Amniotic epithelial cell (primary cell): Measurements from ENCODE around the gene ECSCR.
"Not testable (repeated sequence)": the region's sequence is repeated elsewhere in the genome, so short reads cannot be mapped to it uniquely, and the experiment has no call there.

ENCODE experiments used
- DNase-seq: peaks from one replicate; pipeline ENCODE4 v3.0.0-alpha.2; 2010; ENCODE audit warnings: low read depth

Gene ECSCR

DNA sequence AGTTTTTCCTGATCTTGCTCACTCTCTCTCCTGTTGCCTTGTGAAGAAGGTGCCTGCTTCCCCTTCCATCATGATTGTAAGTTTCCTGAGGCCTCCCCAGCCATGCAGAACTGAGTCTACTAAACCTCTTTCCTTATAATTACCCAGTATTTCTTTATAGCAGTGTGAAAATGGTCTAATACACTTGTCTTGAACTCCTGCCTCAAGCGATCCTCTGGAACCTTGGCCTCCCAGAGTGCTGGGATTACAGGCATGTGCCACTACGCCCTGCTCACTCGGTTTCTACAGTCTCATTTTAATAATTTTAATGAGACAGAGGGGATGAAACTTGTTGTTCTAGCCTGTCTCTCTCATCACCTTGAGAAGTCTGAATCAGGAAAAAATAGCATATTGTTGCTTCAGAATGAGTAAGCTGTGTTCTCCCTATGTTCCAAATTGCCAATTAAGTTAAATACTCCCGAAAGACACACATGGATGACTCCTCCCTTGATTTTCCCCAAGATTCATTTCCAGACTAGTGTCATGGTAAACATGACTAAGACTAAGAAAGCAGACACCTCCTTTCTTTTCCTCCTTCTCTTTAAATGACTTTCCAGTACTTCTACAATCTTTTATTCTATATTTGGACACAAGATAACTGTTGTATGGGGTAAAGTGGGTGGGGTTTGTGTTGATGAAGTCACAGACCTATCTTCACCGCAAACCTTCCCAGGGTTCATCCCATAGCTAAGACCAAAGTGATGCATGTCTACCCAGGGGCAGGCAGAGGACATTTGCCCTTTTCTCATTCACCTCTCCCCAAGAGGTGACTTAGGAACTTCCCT lies 15.4 kb downstream of the ECSCR start:
- peak; percentile 75 for DNase-seq

- peak; percentile 77 for DNase-seq
Measured at GRCh38 chr5:139445325-139446170, 17.0 kb downstream of the ECSCR start.

DNA sequence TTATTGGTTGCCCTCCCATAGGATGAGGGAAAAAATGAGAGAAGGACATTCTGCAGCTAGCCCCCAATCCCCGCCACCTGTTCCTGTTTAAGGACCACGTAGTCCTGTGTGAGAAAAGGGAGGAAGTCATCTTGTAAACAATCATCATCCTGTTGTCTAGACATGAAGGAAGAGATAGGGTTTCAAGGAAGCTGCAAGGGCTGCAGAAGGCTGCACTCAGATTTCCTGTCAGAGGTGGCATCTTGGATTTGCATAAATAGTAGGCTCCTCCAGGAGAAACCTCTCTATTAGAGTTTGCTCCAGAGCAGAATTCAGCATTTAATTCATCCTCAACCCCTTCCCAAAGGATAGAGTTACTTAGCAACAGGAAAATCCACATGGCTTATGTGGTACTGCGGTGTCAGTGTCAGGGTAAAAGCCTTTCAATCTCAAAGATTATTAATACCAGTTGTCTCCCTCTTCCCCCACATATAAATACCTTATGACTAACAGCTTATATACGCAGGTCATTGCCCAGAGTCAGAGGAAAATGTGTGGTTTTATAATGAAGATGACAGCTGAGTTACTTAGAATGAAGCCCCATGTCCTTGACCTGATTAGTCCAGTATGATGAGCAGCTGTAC lies 18.6 kb downstream of the ECSCR start:
- DNase-seq = peak; percentile 91

- not testable (repeated sequence) for DNase-seq
Measured at GRCh38 chr5:139440416-139440815, 22.1 kb downstream of the ECSCR start.

DNA sequence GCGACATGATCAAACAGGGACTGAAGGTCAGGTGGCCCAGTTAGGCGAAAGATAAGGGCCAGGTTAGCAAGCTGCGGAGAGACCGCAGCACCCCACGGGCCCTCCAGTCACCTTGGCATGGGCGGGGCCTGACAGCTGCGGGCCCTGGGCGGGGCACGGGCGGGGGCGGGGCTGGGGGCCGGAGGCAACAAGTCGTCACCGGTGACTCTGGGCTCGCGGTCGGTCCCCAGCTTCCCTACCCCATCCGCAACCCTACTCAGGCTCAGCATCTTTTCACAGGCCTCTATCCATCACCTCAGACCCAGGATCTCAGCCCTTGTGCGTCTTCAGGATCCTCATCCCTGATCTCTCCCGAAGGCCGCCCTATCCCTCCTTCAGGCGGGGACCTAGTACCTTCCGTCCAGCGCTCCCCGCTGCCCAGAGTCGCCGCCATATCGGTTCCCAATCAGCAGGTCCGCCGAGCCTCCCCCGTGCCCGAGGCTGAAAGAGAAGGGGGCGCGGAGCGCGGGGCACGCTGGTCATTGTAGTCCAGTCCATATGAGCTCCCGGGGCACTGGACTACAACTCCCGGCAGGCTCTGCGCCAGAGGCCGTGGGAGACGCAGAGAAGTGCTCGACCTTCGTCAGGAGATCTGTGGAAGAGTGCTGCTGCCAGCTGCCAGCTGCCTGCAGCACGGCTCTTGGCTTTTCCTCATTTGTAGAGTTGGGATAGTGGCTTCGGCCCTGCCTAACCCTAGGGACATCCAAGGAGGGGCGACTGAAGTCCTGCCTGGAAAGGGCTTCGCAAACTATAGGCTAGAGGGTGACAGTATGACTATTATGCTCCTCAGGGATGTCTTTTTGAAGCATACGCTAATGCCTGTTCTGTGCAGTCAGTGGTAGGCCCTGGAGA lies 23.3 kb downstream of the ECSCR start, which contains the start of gene DNAJC18:
TSS of gene DNAJC18 (minus strand) at position 513 of the 891 bp plus-strand sequence. CDS start at position 433, 80 bp downstream.
- DNase-seq = peak; percentile 86

DNA sequence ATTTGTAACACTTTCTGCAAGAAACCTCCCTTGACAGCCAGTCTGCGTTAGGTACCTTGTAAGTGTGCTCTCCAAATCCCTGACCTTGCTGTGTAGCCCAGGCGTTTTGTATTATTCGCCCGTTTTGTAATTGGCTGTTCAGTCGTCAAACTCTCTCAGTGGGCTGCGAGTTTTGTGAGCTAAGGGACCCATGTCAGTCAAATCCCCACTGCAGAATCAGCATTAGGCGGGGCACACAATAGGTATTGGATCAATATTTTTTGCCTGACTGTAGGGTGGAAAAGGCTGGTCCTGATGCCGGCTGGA lies 23.9 kb downstream of the ECSCR start:
- no peak for DNase-seq

- DNase-seq = no peak
Measured at GRCh38 chr5:139435676-139436075, 26.9 kb downstream of the ECSCR start.

GRCh38 chr5:139431706-139432105 lies 30.8 kb downstream of the ECSCR start:
- DNase-seq = no peak

DNA sequence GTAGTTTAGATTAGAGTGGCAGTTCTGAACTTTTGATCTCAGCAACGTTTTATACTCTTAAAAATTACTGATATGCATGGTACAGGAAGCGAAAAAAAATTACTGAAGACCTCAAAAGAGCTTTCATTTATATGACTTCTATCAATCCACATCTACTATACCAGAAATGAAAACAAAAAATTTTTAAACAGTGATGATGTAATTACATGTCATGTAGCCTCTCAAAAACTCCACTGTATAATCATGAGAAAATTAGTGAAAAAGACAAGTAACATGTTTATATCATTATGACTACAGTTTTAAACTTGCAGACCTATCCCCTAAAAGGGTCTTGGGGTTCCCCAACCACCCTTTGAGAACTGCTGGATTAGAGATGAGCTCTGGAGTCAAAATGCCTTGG lies 32.5 kb downstream of the ECSCR start:
- no peak for DNase-seq

DNA sequence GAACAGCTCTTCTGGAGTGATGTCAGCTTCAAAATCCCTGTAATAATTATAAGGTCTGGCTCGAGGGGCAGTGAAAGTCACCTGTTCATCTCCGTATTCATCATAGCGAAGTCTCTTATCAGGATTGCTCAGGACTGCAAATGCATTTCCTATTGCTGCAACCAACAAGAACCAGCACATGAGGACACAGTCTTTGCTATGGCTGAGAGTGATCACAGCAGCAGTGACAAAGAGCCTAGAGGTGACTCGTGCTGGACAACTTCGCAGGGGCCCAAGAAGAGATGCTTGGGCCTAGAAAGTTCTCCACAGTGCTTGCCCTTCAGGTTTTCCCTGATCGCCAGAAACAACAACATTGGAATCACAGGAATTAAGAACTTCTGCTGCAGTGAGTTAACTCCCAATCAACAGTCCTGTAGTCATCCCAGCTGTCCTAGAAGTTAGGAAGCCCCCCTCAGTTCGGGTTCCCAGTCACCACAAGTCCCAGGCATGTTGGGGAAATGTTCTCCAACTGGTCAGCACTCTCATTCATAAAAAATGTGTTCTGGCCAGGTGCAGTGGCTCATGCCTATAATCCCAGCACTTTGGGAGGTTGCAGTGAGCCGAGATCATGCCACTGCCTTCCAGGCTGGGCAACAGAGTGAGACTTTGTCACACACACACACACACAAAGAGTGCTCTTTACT lies 36.2 kb downstream of the ECSCR start:
- no peak for DNase-seq

- no peak for DNase-seq
Measured at GRCh38 chr5:139425497-139425896, 37.0 kb downstream of the ECSCR start.

DNA sequence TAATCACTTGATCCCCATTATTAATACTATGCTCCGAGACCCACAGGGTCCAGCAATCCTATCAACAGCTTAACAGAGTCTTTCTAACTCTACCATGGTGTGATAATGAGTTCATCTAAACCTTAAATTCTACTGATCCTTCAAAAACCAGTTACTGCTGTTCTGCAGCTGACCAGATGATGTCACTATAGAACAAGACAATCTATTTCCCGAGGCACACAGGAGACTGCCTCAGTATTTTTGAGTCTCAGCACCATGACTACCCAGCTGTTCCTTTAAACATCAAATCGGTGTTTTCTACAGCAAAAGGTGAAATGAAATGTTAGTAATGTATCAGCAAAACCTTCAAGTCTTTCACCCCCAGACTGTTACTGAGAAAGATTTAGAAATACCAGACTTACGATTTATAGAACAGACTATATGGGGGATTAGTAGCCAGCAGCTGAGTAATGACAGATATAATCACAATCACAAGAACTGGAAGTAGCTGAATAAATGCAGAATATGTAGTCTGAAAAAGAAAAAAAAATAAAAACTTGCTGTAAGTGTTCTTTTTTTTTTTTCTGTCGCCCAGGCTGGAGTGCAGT lies 40.1 kb downstream of the ECSCR start:
- peak; percentile 67 for DNase-seq

- no peak for DNase-seq
Measured at GRCh38 chr5:139419226-139420192, 43.0 kb downstream of the ECSCR start.

DNA sequence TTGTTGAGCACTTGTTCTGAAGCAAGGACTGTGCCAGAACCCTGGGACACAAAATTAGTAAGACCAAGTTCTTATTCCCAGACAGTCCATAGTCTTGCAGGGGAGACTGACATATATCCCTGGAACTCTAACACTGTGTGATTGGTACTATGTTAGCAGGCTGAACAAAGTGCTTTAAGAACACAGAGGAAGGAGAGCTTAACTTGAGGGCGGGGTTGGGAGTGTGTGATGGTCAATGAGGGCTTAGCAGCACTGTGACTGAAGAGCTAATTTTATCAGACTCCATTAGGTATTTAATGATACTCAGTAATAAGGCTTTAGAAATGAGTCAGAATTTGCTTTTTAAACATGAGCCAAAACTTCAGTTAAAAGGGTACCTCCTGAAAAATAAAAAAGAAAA lies 43.8 kb downstream of the ECSCR start:
- DNase-seq = no peak

DNA sequence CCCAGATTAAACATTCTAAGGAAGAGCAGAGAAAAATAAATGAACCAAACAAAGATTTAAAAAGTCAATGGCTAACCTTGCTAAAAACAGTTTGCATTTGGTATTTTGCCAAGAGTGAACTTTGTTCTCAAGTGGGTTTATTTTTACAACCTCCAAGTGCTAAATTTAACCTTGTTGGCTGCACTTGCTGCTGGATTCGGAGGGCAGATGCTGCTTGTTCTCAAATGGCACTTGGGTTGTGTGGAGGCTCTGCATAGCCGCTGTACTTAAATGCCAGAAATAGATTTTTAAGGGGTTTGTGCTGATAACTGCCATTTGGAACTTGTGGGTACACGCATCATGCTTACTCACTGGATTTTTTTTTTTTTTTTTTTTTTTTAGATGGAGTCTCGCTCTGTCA lies 45.3 kb downstream of the ECSCR start:
- no peak for DNase-seq

DNA sequence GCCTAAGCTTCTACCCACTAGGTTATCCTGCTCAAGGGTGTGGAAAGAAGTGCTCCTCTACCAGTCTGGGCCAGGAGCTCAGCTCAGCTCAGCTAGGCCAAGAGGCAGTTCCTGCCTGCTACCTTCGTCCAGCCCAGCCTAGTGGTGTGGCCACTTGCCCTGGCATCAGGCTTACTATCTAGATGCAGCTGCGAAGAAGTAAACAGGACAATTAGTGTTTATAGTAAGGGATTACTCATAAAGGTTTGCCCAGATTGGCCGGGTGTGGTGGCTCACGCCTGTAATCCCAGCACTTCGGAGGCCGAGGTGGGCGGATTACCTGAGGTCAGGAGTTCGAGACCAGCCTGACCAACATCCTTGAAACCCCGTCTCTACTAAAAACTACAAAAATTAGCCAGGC lies 45.9 kb downstream of the ECSCR start:
- no peak for DNase-seq

DNA sequence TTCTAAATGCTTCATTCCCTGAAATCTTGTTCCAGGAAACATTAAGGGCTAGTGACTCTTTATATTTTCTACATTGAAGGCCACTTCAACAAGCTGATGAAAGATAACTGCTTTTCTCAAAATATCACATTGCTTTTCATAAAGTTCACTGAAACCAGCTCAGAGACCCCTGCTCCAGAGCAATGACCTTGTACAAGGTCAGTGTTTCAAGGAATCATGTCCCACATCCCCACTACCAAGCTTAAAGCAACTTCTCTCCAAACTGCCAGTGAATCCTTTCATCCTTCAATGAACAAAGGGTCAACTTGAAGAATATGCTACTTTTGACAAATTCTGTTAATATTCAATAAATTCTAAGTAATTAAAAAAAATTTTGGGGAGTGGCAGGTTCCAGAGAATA lies 46.7 kb downstream of the ECSCR start:
- DNase-seq = no peak

DNA sequence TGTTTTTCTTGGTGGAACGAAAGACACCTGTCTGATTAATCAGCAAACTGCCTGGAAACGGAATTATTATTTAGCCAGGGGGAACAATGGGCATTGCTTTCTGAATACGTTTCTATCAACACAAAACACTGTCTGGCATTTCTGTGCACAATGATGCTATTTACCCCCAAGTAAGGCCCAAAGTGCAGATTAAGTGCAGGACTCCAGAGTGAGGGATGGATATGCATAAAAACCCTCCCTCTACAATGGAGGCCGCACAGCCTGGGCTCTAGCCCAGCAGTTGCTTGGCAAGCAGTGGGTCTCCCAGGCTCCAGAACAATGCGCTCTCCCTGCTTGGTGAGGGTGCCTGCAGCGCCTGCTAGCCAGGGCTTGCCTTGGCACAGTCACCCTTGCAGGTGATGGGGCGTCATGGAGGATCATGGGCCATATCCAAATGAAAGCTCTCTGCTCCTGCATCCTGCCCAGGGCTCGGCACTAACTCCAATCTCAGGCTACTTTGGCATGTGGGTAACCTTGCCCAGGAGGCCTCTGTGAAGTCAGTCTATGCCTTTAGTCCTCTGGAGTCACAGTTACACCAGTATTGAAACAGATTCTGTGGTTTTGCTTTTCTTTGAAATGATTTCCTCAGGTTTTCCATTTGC lies 47.2 kb downstream of the ECSCR start:
- no peak for DNase-seq

DNA sequence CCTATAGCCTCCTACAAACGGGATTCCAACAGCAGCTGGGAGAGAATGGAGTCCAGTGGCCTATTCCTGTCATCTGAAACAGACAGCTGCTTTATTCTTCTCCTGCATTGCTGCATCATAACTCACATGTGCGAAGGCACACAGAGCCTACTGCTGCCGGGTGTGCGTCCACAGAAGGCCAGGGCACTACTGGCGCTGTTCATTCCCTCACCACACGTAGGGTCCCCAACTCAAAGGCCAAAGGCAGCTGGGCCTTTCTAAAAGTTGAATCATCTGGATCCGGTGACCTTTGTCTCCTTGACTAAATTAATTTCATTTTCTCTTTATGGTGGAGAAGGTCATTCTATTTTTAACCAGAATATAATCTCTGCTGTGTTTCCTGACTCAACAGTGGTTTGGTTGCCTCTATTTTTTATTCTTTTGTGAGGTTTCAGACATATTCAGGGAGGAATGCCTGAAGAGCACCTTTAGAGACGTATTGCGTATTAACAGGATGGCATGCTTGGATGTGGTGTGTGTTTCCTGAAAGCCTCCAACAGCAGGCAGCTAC lies 47.9 kb downstream of the ECSCR start:
- DNase-seq = no peak
